LNCaP clone FGC (cell line): ENCODE results near the gene GPSM3.

Experiments used
- DNase-seq: peaks from one replicate; pipeline ENCODE4 v3.0.0-alpha.2; 2011; ENCODE audit warnings: low read depth
- H3K4me3 ChIP-seq: 2 replicates; pipeline ENCODE4 v1.5.1; 2011; ENCODE audit warnings: mild to moderate bottlenecking, low read depth, low read length, control low read depth
- TF ChIP-seq, protein P1 (sequence below): IDR thresholded peaks from 2 replicates; pipeline ENCODE4 v1.5.1; 2012; ENCODE audit warnings: mild to moderate bottlenecking; ENCODE audit not compliant: control insufficient read depth, insufficient read depth; ENCODE audit errors: extremely low read depth

Gene GPSM3

DNA sequence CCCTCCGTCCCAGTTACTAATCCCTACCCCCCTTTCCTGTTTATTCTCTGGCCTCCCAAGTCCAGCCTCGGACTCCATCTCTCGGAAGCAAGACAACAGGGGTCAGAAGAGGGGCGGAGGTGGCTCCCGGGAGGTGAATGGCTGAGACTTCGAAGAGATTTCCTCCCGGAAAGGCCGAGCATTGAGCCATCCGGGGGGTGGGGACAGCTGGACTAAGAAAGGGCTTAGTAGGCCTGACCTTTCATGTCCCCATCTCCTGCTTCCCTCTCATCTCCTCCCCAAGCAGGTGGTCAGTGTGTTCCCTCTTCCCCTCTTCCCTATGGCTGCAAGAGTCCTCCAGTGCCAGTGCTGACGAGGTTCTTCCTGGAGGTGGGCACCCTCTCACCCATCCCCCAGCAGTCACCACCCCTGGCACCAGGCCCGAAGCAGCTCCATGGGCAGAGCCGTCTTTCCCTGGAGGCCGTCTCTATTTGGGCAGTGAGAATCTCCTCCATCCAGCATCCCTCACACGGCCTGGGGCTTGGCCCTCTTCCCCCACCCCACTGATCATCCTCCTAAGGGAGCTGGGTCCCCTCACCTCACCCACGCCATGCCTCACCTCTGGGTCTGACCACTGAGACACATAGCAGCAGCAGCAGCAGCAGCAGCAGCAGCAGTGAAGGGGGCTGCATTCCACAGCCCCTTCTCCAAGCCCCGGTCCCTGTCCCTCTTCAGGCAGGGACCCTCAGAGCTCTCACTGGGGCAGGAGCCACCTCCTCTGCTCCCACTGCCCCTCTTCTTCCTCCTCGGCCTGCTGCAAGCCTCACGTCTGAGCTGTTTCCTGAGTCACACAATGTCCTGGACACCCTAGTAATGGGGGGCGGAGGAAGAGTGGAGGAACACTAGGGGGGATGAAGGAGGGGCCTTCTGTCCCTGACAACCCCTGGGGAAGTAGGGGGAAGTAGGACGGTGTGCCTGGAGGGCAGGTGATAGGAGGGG lies 31.1 kb upstream of the GPSM3 start, which contains the start of gene NOTCH4:
NOTCH4 (minus strand) TSS at position 810 of the 978 bp plus-strand sequence; CDS start at position 671, 139 bp downstream.
- TF ChIP-seq, protein P1, sequence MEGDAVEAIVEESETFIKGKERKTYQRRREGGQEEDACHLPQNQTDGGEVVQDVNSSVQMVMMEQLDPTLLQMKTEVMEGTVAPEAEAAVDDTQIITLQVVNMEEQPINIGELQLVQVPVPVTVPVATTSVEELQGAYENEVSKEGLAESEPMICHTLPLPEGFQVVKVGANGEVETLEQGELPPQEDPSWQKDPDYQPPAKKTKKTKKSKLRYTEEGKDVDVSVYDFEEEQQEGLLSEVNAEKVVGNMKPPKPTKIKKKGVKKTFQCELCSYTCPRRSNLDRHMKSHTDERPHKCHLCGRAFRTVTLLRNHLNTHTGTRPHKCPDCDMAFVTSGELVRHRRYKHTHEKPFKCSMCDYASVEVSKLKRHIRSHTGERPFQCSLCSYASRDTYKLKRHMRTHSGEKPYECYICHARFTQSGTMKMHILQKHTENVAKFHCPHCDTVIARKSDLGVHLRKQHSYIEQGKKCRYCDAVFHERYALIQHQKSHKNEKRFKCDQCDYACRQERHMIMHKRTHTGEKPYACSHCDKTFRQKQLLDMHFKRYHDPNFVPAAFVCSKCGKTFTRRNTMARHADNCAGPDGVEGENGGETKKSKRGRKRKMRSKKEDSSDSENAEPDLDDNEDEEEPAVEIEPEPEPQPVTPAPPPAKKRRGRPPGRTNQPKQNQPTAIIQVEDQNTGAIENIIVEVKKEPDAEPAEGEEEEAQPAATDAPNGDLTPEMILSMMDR = no peak
- no peak within 1 kb of the TSS for H3K4me3 ChIP-seq
- DNase-seq = no peak

DNA sequence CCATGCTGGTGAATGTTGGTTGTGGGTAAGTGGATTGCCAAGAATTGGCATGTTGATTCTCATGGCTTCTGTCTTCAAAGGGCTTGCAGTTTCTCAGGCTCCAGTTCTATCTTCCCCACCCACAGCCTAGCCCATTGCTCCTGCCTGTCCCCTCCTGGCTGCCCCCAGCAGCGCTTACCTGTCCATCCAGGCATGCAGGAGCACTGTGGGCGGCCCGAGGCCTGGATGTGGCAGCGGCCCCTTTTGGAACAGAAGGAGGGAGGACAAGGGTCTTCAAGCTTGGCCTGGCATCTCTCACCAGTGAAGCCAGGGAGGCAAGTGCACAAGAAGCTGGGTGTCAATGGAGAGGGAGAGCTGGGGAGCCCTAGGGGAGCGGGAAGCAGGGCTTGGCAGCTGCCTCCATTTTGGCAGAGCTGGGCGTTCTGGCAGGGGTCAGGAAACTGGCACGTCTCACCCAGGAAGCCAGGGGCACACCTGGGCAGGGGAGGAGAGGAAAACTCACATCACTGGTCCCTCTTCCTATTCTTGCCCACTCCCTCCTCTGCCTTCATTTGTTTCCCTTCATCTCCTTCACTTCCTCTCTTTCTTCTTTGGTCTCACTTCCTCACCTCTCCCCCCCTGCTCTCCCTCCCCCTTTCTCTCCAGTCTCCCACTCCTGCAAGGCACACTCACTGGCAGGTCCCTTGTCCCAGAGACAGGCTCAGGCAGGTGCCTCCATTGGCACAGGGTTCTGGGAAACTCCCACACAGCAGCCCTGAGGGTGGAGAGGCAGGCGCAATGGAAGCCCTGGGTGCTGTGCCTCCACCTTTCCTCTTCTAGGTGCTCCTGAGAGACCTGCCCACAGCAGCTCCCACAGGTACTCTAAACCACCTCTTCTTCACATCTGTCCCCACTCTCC lies 30.1 kb upstream of the GPSM3 start:
- TF ChIP-seq, protein P1 = no peak
- DNase-seq = no peak
- no peak overlapping the region for H3K4me3 ChIP-seq

DNA sequence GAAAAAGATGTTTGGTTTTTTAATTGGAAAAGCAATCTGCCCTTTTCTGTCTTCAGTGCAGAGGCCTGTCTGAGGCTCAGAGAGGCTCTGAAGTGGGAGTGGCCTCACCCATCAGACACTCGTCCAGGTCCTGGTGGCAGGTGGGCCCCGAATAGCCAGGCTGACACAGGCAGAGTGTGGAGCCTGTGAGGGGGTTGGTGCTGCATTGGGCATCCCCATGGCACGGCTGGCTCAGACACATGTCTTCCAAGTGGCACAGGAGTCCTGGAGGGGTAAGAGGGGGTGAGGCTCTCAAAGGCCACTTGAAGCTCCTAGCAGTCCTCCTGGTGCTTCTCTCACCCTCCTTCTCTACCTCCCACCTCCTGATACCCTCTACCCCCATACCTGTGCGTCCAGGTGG lies 27.6 kb upstream of the GPSM3 start:
- TF ChIP-seq, protein P1 = no peak
- H3K4me3 ChIP-seq = no peak overlapping the region
- DNase-seq = no peak

DNA sequence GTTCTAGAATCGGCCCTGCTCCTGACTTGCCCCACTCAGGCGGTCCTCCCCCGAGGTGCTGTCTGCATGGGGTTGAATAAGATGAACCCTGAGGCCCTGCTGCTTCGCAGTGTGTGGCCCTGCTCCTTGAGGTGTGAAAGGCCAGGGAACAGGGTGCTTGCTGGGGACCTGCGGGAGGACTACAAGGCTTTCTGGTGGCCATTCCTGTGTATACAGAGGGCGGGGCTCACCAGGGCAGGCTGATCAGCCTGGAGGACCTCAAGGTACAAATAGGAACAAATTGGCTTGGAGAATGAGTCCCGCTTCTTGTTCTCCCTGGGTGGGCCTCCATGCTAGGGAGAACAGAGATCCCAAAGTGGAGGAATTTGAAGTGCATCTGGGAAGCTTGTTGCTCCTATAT lies 25.7 kb upstream of the GPSM3 start:
- TF ChIP-seq, protein P1 = no peak
- no peak overlapping the region for H3K4me3 ChIP-seq
- no peak for DNase-seq

DNA sequence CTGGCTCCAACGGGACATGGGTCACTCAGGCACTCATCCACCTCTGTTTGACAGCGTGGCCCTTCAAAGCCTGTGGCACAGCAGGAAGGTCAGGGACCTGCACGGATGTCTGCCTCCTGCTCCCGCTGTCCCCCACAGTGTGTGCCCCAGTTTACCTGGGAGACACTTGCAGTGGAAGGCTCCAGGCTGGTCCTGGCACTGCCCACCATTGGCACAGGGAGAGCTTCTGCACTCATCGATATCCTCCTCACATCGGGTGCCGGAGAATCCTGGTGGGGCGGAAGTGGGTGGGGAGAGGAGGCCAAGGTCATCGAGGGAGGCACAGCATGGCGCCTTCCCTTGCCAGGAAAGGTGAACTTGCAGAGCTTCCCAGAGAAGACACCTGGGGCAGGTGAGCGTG lies 24.6 kb upstream of the GPSM3 start:
- TF ChIP-seq, protein P1 = no peak
- H3K4me3 ChIP-seq = no peak overlapping the region
- no peak for DNase-seq

DNA sequence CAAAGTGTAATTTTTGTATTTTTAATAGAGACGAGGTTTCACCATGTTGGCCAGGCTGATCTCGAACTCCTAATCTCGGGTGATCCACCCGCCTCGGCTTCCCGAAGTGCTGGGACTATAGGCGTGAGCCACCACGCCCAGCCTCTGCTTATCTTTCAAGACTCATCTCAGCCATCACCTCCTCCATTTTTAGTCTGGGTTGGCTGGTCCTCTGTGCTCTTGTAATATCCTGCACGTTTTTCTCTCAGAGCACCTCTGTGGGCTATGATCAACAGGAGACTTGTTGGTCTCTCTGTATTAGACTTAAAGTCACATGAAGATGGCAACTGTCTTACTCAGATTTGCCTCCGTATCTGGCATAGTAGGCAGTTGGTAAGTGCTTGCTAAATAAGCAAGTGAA lies 23.8 kb upstream of the GPSM3 start:
- H3K4me3 ChIP-seq = no peak overlapping the region
- no peak for DNase-seq
- TF ChIP-seq, protein P1 = no peak
